Right lobe of liver (tissue), 6 donors: ENCODE results near the gene MYCBP2. TPM values are rescaled to one million over a fixed set of nuclear protein-coding genes. Genes with fewer than 3 reads are reported as not detected.

Source experiments
- ATAC-seq, 4 donors: fragments of 200-7000 bp; cut with Tn5 transposase; one replicate each; pipeline ENCODE4 v1.9.1; 2020; ENCODE audit warnings: mild to moderate bottlenecking in 4 of 4, moderate library complexity in 4 of 4
- DNase-seq, 3 donors: peaks; one replicate each; pipeline ENCODE4 v3.0.0-alpha.2; 2020
- H3K27ac ChIP-seq, 3 donors: fragments of 200-600 bp; one replicate each; pipeline ENCODE4 v1.8.0; 2022
- H3K27me3 ChIP-seq, 2 donors: fragments of 200-600 bp; one replicate each; pipeline ENCODE4 v1.8.0; 2022
- H3K36me3 ChIP-seq, 4 donors: fragments of 200-600 bp; sonication (generic) in 1 of 4; one replicate each; pipeline versions ENCODE4 v1.5.1 to v1.8.0; 2017 to 2022; ENCODE audit warnings: control low read depth in 1 of 4
- H3K4me1 ChIP-seq, 4 donors: fragments of 200-600 bp; sonication (generic) in 1 of 4; one replicate each; pipeline versions ENCODE4 v1.5.1 to v1.8.0; 2017 to 2022; ENCODE audit warnings: control low read depth in 1 of 4
- H3K4me3 ChIP-seq, 3 donors: fragments of 200-600 bp; one replicate each; pipeline ENCODE4 v1.8.0; 2022
- H3K9me3 ChIP-seq, 4 donors: fragments of 200-600 bp; sonication (generic) in 1 of 4; one replicate each; pipeline versions ENCODE4 v1.5.1 to v1.8.0; 2017 to 2022; ENCODE audit warnings: control low read depth in 1 of 4
- POLR2A ChIP-seq: fragments of 450-650 bp; IDR thresholded peaks from one replicate; pipeline ENCODE4 v1.6.1; 2017; ENCODE audit warnings: antibody characterized with exemption, mild to moderate bottlenecking
- WGBS: methylation state at CpG from one replicate; pipeline ENCODE4 v1.1.6; 2018; ENCODE audit warnings: low coverage, low lambda C conversion rate; ENCODE audit not compliant: insufficient coverage; ENCODE audit errors: missing lambda C conversion rate; 5-methylcytosine and 5-hydroxymethylcytosine counted together
- intact Hi-C, 2 donors: fragments of 100-400 bp; cut with DNase I; formaldehyde crosslinking; loops; one replicate each; pipeline versions ENCODE4 v1.11.2 to v1.14.1; 2022
- total RNA-seq, 6 experiments: library from RNA; depleted of rRNA in 2 of 6; stranded (reverse); fragments of >200 nt in 2 of 6; fragmentation: NEBNext Ultra II Directional in 3 of 6; extraction: Animal tissue kit (Norgen Biotek cat#: 25700) in 3 of 6; gene quantifications; one replicate each; pipeline versions ENCODE4 v1.1.0 to v1.2.4, GENCODE V29; 2016 to 2023
- TF ChIP-seq, protein P1 (sequence below), 4 donors: fragments of 200-600 bp in 3 of 4; fragments of 450-650 bp in 1 of 4; IDR thresholded peaks; one replicate each; pipeline versions ENCODE4 v1.5.1 to v1.8.0; 2016 to 2022; ENCODE audit warnings: antibody characterized with exemption in 4 of 4, mild to moderate bottlenecking in 2 of 4
- donor health status: DM: no; HTN: yes; CAD: no.
- donor health status: DM: no; HTN: no; CAD: no.
- donor health status: DM: no; HTN: no; CAD: no.
- donor health status: DM: no; HTN: yes; CAD: no.
- donor health status: DM: no; HTN: yes; CAD: no.

MYCBP2 gene
- total RNA-seq, 6 experiments from 2014 or later: 27.8 to 50.1 (median 43.2) TPM

DNA sequence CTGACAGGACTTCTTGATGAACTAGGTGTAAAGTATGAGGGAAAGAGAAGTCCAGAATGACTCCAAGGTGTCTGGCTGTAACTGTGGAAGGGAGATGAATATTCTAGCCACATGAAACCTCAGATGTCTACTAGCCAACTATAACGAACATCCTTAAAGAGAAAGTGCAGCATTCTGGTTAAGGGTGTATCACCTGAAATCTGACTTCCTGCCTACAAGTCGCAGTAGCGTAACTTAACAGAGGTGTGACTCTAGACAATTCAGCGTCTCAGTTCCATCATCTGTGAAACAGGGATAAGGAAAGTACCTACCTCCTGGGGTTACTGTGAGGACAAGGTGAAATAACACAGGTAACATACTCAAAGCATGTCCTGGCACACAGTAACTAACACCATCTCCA, 154.2 kb downstream of the MYCBP2 start:
- H3K4me3 ChIP-seq: no peak overlapping the region
- peaks cover 0 to 54% (median 8%) of the 10 kb centered on the region in 4 donors for H3K36me3 ChIP-seq
- WGBS: 87% methylated on average over 3 of the region's 4 CpGs
- no peak overlapping the region for H3K27ac ChIP-seq
- intact Hi-C loops: no loop called here
- TF ChIP-seq, protein P1, sequence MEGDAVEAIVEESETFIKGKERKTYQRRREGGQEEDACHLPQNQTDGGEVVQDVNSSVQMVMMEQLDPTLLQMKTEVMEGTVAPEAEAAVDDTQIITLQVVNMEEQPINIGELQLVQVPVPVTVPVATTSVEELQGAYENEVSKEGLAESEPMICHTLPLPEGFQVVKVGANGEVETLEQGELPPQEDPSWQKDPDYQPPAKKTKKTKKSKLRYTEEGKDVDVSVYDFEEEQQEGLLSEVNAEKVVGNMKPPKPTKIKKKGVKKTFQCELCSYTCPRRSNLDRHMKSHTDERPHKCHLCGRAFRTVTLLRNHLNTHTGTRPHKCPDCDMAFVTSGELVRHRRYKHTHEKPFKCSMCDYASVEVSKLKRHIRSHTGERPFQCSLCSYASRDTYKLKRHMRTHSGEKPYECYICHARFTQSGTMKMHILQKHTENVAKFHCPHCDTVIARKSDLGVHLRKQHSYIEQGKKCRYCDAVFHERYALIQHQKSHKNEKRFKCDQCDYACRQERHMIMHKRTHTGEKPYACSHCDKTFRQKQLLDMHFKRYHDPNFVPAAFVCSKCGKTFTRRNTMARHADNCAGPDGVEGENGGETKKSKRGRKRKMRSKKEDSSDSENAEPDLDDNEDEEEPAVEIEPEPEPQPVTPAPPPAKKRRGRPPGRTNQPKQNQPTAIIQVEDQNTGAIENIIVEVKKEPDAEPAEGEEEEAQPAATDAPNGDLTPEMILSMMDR (IDR thresholded peaks at IDR 0.05): no peak
- H3K4me1 ChIP-seq: no peaks in the 10 kb centered on the region
- H3K27me3 ChIP-seq: no peaks in the 10 kb centered on the region
- DNase-seq (no peak), ATAC-seq (no peak)
- H3K9me3 ChIP-seq: no peaks in the 10 kb centered on the region

DNA sequence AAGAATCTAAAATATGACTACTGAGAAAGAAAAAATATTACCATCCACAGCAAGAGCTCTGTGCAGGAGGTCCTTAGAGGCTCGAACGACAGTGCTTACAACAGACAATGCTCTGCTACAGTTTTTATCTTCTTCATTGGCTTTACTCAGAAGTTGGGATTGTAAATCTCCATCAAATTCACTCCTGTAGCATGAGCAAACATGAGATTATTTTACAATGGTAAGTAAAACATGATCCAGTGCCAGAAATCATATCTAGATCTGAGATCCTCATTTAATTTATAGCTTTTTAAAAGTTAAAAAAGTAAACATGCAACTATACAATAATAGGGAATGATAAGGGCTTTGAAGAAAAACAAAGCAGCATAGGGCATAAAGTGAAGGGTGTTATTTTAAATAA, 155.4 kb downstream of the MYCBP2 start:
- WGBS: 100% methylated on average over 2 of the region's 2 CpGs
- DNase-seq (no peak), ATAC-seq (no peak)
- Histone ChIP-seq H3K4me3 (no peak overlapping the region), H3K4me1 (no peaks in the 10 kb centered on the region), H3K9me3 (no peaks in the 10 kb centered on the region), H3K36me3 (peaks cover 0 to 52% (median 8%) of the 10 kb centered on the region in 4 donors), H3K27me3 (no peaks in the 10 kb centered on the region), H3K27ac (no peak overlapping the region)
- intact Hi-C loops: no loop called here
- TF ChIP-seq, protein P1 (IDR thresholded peaks at IDR 0.05): no peak

- peaks cover 0 to 40% (median 7%) of the 10 kb centered on the region in 4 donors for H3K36me3 ChIP-seq
- ATAC-seq (no peak), DNase-seq (no peak)
- H3K27ac ChIP-seq: no peak overlapping the region
- H3K4me1 ChIP-seq: no peaks in the 10 kb centered on the region
- 94% methylated on average over 6 of the region's 6 CpGs for WGBS
- intact Hi-C loops: no loop called here
- H3K4me3 ChIP-seq: no peak overlapping the region
- no peaks in the 10 kb centered on the region for H3K9me3 ChIP-seq
- no peaks in the 10 kb centered on the region for H3K27me3 ChIP-seq
- no peak for TF ChIP-seq POLR2A
- TF ChIP-seq, protein P1 (IDR thresholded peaks at IDR 0.05): no peak
Observed at GRCh38 chr13:77168237-77168636, 158.7 kb downstream of the MYCBP2 start.

DNA sequence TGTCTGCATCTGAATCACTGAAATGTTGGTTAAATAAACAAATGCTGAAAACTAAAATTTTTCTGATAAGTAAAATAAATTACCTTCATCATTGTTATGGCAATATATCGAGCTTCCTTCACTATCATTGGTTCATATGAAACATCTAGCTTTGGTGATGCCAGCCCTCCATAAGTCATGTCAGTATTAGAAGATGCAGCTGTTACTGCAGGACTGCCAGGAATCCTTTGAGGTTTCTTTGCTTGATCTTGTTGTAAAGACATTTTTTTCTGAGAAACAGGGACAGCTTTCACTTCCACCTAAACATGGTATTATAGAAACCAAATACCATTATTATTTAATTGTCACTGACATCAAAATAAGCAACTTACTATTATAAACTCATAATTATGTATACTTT, 176.2 kb downstream of the MYCBP2 start:
- 100% methylated on average over 1 of the region's 1 CpG for WGBS
- Histone ChIP-seq H3K36me3 (peaks cover 0 to 18% (median under 1%) of the 10 kb centered on the region in 4 donors), H3K27ac (no peak overlapping the region), H3K27me3 (no peaks in the 10 kb centered on the region), H3K9me3 (no peaks in the 10 kb centered on the region), H3K4me3 (no peak overlapping the region), H3K4me1 (no peaks in the 10 kb centered on the region)
- TF ChIP-seq, protein P1 (IDR thresholded peaks at IDR 0.05): no peak
- no peak for TF ChIP-seq POLR2A
- intact Hi-C loops: no loop called here
- no peak for DNase-seq
- no peak for ATAC-seq

DNA sequence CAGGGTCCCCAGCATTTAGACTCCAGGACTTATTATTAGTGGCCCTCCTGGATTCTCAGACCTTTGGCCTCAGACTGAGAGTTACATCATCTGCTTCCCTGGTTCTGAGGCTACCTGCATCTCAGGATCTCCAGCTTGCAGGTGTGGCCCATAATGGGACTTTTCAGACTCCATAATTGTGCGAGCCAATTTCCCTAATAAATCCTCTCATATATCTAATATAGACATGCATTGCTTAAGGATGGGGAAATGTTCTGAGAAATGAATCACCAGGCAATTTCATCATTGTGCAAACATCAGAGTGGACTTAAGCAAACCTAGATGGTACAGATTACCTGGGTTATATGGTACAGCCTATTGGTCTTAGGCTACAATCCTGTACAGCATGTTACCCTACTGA, 183.5 kb downstream of the MYCBP2 start:
- DNase-seq (no peak), ATAC-seq (peak; percentile 56 to 94 (median 80))
- TF ChIP-seq, protein P1 (IDR thresholded peaks at IDR 0.05): no peak
- TF ChIP-seq POLR2A: no peak
- Histone ChIP-seq H3K27me3 (no peaks in the 10 kb centered on the region), H3K27ac (no peak overlapping the region), H3K36me3 (peaks cover 0 to 18% (median 2%) of the 10 kb centered on the region in 4 donors), H3K4me1 (no peaks in the 10 kb centered on the region), H3K4me3 (no peak overlapping the region), H3K9me3 (no peaks in the 10 kb centered on the region)
- intact Hi-C loops: no loop called here
- 77% methylated on average over 1 of the region's 1 CpG for WGBS
